SK-N-DZ (cell line): ENCODE measurements around the gene MAL.

ENCODE experiments used
- DNase-seq: peaks from one replicate; pipeline ENCODE4 v3.0.0-alpha.2; 2015; ENCODE audit warnings: low spot score

Gene MAL

DNA sequence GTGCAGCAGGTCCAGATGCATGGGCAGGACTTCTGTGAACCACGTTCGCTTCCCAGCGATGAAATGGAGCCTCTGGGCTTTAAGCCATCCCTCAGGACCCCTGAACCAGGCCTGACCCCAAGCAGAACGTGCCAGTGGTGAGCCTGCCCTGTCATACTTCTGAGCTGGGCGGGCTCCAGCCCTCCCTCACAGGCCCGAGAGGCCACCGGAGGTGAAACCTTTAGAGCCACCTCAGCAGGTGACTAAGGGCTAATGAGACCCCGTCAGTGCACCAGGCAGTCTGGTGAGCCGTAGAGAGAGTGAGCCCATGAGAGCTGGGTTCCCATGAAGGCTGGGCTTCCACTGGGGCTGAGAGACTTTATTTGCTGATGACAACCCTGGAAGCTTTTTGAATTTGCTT, 8.9 kb upstream of the MAL start:
- no peak for DNase-seq

DNA sequence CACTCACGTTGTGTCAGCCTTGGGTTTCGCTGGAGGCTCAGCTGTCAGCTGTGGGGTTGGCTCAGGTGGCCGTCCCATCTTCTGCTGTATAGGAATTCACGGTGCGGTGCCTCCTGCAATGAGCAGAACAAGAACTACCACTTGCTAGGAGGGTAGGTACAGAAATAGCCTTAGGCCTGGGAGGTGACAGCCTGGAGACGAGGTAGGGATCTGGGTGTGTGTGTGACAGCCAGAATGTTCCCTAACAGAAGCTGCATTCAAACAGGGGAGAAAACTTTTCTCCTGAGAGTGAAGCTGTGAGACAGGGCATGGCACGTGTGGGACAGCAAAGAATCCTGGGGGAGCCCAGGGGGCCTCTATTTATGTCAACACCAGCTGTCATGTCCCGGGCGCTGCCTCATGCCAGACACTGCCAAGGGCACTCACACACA, 8.4 kb upstream of the MAL start:
- DNase-seq, result no peak

DNA sequence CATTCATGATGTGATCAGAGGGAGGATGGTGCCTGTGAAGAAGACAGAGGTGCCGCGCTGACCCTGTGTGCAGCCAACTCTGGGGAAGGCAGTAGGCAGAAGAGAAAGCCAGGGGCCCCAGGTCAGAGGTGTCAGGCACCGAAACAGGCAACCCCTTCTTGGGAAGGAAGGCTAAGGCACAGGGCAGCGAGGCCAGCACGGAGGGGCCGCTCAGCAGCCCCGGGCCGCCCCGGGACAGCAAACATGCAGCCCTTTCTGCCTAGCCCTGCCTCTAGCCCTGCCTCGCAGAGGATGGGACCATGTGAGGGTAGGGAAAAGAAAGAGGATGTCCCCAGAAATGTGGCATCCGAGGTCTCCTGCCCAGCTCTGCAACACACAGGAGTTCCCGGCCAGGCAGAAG, 7.7 kb upstream of the MAL start:
- no peak for DNase-seq

DNA sequence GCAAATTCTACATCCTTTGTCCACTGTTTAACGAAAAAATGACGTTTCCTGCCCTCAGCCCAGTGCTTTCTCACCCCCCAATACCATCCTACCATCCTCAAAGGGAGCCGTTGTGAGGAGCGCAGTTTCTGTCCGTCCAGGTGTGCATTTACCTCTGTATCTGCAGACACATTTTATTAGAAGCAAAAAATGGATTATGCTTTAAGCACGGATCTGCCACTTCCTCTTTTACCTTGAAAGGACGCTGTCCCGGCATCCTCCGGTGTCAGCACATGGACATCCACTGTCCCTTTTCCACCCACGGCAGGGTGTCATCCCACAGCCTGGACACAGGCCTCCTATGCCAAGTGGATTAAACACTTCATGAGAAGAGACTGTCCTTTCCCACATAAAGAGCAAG, 7.2 kb upstream of the MAL start:
- DNase-seq, result no peak

DNA sequence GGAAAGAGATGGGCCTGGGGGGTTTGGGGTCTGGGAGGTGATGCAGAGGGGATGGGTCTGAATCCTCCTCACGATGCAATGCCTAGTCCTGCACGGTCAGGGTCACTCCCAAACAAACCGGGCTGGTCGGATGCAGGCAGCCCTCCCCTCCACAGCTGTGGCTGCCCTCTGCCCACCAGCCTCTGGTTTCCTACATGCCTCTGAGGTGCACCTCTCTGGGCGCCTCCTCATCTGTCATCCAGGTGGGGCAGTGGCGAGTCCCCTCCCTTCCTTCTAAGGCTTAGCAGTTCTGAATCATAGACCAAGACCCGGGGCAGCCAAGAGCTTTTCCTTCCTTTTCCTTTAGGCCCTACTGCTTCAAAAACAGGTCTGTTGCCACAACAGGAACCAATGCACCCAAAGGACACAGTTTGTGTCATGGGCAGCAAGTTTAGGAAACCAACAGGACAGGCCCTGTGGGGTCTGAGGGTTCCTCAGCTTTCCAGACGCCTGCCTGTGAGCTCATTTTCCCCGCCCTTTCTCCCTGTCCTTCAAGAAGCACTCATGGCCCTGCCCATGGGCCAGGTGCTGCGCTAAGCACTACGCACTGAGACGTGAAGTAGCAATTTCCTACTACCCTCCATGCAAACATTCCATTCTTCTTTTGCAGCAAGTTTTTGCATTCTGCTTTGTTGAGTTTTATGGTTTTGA, 6.5 kb upstream of the MAL start:
- DNase-seq, result no peak

DNA sequence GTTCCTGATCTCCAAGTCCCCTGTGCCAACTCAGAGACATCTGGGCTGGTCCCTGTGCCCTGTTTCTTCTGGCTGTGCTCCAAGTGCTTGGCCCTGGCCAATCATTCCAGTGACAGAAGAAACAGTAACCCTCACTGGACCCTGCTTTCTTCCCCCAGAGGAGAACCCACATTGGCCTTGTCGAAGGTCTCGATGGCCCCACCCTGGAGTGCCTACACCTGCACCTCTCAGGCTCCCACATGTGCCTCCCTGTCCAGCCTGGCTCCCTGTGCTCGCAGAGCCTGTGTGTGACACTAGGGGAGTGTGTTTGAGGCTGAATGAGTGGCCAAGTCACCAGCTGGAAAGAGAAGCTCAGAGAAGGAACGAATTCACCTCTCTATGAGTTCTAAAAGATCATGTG, 5.9 kb upstream of the MAL start:
- no peak for DNase-seq

DNA sequence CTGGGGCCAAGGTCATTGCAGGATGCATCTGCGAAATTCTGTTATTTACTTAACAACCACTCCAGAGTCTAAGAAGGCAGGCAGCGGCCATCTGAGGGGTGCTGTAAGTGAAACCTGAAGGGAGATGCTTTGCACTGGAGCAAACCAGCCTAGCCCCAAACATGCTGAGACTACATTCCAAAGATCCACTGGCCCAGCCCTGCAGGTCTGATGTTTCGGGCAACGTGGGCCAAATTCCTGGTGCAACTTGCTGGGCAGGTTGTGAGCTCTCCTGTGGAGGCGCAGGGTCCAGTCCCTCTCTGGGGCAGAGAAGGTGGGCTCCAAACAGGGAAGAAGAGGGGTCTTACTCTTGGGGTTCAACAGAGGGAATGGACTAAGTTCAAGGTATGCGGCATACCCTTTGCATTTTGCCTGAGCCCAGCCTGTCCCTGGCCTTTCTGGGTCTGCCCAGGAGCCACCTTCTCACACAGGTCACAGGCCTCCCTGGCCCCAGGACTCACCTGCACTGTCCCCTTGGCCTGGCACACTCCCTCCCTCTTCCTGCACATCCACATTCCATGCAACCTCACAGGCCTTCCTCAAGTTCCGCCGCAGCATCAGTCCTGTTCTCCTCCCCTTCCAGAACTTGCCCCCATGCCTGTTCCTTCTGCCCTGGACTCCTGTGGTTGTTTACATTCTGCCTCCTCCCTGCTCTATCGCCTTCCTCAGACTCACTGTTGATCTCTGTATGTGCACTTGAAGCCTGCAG, 5.1 kb upstream of the MAL start:
- no peak for DNase-seq

DNA sequence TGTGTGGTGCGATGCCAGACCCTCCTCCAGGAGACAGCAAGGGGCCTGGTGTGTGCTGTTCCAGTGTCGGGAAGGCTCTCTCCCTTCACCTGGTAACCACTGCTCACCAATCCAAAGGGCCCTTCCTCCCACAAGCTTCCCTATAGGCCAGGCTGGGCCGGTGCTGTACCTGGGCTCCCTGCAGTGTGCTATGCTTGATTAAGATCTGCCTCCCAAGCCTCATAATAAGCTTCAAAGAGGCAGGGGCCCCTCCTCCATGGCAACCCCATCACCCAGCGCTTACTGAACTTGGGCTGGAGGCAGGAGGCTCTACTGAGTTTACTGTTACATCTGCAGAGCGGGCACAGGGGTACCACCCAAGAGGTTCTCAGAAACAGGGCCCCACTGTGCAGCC, 4.5 kb upstream of the MAL start:
- DNase-seq, result no peak

DNA sequence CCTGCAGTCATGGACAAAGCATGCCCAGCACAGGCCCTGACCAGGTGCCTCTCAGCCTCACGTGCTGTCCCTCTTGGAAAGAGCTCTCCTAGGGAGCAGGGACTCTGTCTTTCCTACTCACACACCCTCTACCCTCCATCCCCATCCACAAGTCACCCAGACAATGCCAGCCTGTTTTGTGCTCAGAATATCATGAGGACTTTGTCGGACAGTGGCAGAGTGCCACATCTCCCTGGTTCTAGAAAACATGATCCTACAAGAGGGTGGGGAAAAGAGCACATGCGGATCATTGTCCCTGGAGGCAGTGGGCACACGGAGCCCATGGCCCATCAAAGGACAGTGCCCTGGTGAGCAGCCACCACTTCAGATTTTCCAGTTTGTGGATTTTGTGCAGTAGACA, 3.7 kb upstream of the MAL start:
- DNase-seq, result no peak

DNA sequence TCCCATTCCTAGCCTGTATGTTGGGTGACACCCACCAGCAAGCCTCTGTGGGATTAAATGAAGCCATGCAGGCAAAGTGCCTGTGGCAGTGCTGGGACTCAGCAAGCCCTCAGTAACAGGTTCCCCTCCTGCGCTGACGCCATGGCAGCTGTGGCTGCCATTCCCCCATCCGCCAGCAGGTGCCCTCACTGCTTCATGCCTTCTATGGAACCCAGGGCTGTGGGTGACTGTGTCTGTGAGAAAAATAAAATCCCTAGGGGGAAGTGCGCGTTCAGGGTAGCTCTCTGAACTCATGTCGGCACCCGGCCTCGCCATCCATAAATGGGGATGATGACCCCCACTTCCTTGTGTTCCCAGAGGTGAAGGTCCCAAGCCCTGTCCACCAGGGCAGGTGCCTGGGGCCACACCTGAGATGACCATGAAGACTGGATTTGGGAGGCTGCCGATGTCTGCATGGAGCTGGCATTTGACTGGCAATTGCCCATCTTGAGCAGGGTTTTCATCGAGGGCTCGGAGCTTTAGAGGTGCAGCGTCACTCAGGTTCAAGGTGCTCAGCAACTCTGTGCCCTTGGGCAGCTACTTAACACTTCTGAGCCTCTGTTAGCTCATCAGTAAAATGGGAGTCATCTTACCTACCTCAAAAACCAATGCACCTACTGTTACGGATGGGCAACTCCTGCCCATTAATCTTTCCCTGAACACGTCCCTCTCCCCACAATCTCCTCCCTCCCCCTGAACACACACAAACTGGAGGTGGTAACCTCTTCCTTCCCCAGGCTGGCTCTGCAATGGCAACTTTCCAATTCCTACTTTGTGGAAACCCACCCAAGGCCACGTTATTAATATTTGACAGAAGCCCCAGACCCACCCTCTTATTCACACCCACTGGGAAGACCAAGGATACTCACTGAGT, 2.9 kb upstream of the MAL start:
- DNase-seq, result peak; percentile 57

DNA sequence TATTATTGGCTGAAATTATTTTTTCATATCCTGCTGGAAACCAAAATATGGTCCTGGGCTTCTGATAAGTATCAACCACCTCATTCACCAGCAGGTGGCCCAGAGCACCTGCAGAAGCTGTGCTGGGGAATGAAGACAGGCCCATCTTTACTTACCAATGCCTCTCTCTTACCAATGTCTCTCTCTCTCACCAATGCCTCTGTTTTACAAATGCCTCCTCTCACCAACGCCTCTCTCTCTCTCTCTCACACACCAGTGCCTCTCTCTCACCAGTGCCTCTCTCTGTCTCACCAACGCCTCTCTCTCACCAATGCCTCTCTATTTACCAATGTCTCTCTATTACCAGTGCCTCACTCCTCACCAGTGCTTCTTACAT, 2.3 kb upstream of the MAL start:
- no peak for DNase-seq

DNA sequence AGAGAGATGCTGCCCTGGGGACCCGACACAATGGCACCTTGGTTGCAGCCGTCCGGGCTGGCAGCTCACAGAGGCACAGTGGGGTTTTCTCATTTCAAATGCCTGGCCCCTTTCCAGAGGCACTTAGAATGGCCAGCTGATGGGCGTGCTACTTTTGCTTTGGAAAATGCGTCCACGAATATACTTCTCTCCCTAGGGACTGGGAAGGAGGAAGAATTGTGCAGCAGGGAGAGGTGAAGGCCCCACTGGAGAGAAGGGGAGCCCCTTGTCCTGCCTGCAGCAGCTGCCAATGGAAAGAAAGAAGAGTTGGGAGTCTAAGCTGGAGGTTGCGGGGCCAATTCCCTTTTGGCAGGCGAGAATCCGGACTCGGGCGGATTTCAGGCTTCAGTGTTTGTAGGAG, 1.1 kb upstream of the MAL start:
- no peak for DNase-seq

DNA sequence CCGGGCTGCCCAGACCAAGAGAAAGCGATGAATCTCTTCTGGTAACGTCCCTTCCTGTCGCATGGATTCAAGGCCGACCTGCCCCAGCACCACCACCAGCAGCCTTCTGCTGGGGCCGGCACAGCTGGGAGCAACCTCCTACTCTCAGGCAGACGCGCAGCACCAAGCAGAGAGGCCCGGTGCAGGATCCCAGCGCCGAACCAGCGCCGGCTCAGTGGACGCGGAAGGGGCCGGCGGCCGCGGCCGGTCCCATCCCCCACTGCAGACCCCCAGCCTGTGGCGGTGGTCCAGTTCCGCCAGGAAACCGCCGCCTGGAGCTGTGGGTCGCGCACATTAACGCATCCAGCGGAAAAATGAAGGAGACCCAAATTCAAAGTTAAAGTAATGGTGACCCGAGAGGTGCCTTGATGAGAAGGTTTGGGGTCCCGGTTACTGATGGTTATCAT, 525 bp upstream of the MAL start:
- DNase-seq, result no peak

DNA sequence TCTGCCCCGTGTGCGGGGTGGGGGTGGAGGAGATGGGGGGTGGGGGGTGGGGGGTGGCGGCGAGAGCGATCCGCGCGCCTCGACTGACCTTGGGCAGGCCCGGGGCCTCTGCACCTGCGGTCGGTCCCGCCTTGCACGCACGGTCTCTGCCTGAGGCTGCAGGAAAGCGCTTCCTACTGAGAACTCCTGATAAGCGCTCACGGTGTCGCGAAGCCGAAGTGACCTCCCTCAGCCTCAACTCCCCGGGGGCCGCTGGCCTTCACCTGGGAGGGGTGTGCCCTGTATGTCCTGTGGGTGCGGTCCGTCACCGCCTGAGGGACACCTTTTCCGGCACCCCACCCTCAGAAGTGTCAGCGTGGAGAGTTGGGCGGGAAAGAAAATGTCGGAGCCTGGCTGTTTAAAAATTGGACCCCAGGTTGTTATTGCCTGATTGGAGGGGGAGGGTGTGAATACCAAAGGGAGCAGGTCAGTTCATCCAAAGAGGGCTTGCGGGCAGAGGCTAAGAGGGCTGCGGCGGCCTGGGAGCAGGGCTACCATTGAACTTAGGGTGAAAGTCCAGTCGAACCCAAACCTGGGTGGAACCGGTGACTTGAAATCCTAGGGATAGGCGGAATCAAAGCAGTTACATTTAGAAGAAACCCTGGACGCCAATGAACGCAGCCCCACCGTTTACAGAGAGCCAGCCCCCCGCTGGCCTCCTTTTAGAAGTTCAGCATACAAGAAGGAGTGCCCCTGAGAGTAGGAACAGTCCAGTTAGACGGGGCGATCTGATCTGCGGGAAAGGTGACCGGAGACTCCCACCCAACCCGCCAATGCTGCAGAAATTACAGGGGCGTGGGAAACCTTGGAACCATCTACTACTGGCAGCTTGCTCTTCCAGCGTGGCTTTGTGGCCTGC, 1.2 kb downstream of the MAL start:
- DNase-seq, result no peak

DNA sequence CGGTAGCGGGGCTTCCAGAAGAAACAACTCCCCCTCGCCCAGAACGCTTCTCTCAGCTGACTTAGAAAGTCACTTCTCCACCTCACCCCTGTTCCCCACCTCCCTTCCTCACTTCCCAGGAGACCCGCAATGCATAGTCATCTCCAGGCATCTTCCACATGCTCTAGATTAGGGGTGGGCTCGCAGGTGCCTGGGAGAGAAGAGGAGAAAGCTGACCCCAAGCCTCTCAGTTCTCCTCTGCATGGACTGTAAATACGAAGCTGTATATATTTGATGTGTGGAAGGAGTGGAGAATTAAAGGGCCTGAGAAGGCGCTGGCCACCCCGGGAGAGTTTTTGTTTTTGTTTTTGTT, 1.8 kb downstream of the MAL start:
- DNase-seq, result no peak

DNA sequence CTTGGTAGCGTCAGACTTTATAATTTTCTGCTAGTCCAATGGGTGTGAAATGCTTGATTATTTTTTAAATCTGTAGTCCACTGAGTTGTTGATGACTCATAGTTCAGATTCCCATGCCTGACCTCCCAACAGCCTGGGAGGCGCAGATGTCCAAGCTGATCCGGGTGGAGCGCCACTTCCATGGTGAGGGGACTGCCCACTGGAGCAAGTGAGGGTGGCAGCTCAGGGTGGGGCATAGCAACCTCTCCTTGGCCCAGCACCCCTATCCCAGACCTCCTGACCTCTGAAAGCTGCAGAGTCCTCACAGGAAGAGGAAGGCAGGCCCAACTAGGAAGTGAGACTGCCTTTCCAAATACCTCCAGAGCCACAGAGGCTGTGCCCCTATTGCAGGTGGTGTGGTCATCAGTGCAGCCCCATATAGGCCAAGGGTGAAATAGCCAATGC, 4.4 kb downstream of the MAL start:
- DNase-seq, result no peak

DNA sequence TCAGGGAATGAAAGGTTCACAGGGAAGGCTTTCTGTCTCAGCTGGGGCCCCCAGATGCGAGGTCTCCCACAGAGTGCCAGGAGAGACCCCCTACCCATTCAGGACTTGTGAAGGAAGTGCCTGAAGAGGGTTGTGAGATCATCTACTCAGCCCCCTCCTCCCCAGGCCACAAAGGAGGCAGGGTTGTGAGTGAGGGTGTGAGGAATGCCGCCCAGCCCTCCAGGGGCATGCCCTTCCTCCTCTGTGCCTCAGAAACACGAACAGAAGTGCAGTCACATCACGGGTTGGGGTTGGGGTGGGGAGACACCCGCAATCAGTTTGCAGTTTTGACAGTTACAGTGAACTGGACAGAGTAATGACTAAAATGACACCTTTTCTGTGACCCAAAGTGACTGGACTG, 5.0 kb downstream of the MAL start:
- no peak for DNase-seq

DNA sequence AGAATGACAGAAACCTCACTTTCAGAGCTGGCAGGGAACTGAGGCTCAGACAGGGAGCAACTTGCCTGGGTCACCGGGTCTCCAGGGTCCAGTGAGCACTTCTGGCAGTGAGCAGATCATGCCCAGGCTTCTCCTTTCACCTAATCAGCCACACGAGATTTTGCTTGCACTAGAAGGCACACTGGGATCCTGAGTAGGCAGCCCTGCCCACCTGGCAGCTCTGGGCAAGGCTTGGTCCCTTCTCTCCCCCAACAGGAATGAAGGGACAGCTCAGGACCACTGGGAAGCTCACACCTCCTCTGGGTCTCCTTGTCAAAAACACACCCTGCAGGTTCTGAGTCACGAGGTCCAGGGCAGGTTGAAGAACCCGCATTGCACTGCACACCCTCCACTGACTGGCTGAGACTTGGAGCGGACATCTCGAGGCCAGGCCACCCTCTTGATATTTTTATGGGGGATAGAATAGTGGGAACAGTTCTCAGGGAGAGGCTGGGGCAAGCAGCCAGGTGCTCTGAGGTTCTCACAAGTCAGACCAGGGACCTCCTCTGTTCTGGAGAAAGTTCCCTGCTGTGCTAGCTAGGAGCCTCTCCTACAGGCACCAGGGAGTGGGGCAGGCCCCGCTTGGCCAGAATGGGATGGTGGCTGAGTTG, 5.7 kb downstream of the MAL start:
- no peak for DNase-seq

DNA sequence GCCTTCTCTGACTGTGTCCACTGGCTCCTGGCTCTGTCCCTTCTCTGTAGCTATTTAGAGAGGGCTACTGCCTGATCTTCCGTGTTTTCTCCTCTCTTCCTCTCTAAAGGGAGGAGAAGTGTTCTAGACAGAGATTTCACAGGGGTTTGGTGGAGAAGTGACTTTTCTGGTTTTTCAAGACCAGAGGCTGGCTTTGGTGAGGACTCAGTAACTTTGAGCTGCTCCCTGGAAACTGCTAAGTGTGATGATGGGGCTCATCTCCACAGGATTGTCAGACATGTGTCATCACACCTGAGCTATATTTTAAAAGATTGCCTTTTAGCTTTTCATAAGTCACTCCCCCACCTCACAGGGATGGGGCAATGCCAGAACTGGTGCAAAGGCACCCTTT, 6.2 kb downstream of the MAL start:
- no peak for DNase-seq

DNA sequence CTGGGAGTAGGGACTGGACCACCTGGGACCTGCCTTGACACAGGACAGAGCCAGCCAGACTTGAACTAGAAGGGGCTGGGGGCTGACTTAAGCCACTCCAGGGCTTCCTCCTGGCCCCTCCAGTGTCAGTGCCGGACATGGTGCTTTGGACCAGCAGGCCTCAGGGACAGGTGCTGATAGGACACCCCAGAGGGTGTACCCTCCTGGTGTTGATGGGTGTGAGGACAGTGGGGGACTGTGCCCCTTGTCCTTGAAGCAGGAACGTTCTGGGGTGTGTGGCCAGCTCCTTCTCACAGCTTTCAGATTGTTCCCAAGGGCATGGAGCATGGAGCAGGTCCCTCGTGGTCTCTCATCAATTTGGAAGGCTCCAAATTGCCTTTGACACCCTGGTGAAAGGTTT, 6.8 kb downstream of the MAL start:
- no peak for DNase-seq
